Lower leg skin (tissue), 4 donors: Measurements from ENCODE around the gene CLIP2. TPM values are rescaled to one million over a fixed set of nuclear protein-coding genes. Genes with fewer than 3 reads are reported as not detected.
"Not testable (repeated sequence)": the region's sequence is repeated elsewhere in the genome, so short reads cannot be mapped to it uniquely, and the experiment has no call there.

Experiments
- DNase-seq, 2 donors: peaks; one replicate each; pipeline ENCODE4 v3.0.0-alpha.2; 2019; ENCODE audit warnings: low spot score in 2 of 2
- H3K4me3 ChIP-seq: fragments of 200-600 bp; sonication (generic); 2 replicates; pipeline ENCODE4 v1.5.1; 2017; ENCODE audit warnings: mild to moderate bottlenecking, low read depth; ENCODE audit not compliant: poor library complexity, severe bottlenecking
- POLR2A ChIP-seq, 2 donors: fragments of 450-650 bp; IDR thresholded peaks; one replicate each; pipeline ENCODE4 v1.6.1; 2016 to 2017; ENCODE audit warnings: antibody characterized with exemption in 2 of 2, mild to moderate bottlenecking in 1 of 2, moderate library complexity in 1 of 2
- WGBS, 2 donors: methylation state at CpG; one replicate each; pipeline ENCODE4 v1.1.5; 2018; 5-methylcytosine and 5-hydroxymethylcytosine counted together
- intact Hi-C: fragments of 100-400 bp; cut with DNase I; formaldehyde crosslinking; loops from one replicate; pipeline ENCODE4 v1.15.0; 2023; ENCODE audit warnings: low total_unique reads
- total RNA-seq, 4 donors: library from RNA; depleted of rRNA; stranded (reverse); fragments of >200 nt; gene quantifications; one replicate each; pipeline ENCODE4 v1.1.0, GENCODE V29; 2016
- TF ChIP-seq, protein P1 (sequence below), 3 donors: fragments of 450-650 bp; IDR thresholded peaks; one replicate each; pipeline ENCODE4 v1.5.1; 2016; ENCODE audit warnings: antibody characterized with exemption in 3 of 3, mild to moderate bottlenecking in 3 of 3, moderate library complexity in 2 of 3

CLIP2 gene
- total RNA-seq, 4 donors from 2014 or later, result 29.1 to 60.2 (median 52.5) TPM

DNA sequence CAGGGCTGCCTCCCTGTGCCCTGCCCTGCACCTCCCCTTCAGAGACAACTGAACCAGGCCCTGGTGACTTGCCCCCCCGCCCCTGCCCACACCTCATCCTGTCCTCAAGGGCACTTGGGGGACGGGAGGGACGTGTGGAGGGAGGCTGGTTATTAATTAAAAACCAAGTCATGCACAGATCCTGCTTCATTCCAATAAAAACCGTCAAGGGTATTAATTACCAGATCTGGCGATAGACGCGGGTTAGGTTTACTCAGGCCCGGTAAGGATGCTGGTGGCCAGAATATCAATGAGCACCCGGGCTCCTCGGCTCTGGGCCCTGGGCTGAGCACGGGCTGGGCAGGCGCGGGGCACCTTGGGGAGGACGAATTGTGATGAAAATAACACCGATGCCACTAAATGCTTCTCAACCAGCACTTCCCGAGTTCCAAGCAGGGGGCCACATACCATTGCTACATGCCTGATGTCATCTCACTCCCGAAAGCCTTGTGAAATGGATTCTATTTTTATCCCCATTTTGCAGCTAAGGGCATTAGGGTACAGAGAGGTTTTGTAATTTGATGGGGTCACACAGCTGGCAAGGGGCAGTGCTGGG, 140.0 kb downstream of the CLIP2 start:
- WGBS, 2 donors, result 70 to 76% methylated on average over 17 of the region's 17 CpGs
- no peak overlapping the region for H3K4me3 ChIP-seq
- DNase-seq, result no peak
- TF ChIP-seq, protein P1, sequence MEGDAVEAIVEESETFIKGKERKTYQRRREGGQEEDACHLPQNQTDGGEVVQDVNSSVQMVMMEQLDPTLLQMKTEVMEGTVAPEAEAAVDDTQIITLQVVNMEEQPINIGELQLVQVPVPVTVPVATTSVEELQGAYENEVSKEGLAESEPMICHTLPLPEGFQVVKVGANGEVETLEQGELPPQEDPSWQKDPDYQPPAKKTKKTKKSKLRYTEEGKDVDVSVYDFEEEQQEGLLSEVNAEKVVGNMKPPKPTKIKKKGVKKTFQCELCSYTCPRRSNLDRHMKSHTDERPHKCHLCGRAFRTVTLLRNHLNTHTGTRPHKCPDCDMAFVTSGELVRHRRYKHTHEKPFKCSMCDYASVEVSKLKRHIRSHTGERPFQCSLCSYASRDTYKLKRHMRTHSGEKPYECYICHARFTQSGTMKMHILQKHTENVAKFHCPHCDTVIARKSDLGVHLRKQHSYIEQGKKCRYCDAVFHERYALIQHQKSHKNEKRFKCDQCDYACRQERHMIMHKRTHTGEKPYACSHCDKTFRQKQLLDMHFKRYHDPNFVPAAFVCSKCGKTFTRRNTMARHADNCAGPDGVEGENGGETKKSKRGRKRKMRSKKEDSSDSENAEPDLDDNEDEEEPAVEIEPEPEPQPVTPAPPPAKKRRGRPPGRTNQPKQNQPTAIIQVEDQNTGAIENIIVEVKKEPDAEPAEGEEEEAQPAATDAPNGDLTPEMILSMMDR (IDR thresholded peaks at IDR 0.05), result no peak
- no peak for TF ChIP-seq POLR2A (IDR thresholded peaks at IDR 0.05)
- intact Hi-C loops, result no loop called here

DNA sequence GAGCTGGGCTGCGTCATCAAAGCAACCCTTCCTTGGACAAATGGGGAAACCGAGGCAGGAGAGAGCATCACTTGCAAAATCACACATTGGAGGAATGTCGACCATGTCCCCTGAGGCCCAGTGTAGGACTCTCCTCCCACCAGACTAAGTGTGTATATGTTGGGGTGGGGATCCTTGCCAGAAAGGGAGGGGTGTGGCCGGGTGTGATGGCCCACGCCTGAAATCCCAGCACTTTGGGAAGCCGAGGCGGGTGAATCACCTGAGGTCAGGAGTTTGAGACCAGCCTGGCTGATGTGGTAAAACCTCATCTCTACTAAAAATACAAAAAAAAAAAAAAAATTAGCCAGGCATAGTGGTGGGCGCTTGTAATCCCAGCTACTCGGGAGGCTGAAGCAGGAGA, 141.2 kb downstream of the CLIP2 start:
- peak in 1 of 2 donors; percentile 61 for DNase-seq
- H3K4me3 ChIP-seq, intact Hi-C loops: not testable (repeated sequence)
- WGBS, 2 donors, result 47 to 61% methylated on average over 9 of the region's 9 CpGs

DNA sequence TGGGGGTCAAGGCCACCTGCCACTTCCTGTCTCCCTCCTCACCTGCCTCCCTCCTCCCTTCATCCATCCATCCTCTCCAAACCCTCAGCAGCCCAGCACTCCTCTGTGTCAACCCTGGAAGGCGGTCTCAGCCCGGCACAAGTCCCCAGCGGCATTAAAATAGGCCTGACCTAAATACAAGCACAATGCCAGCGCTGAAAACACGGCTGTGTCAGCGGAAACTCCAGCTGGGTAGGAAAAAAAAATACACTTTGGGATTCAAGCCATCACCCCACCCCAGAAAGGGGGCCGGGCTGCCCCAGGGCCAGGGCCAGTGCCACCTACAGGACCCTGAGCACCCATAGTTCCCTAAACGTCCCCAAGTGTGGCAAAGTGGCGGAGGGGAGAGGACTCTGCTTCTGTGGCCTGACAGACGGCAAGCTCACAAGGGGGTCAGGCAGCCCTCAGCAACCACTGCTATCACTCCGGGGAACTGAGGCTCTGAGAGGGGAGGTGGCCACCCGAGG, 141.8 kb downstream of the CLIP2 start:
- DNase-seq, result peak in 1 of 2 donors; percentile 76
- intact Hi-C loops, result no loop called here
- TF ChIP-seq, protein P1 (IDR thresholded peaks at IDR 0.05), result no peak
- TF ChIP-seq POLR2A (IDR thresholded peaks at IDR 0.05), result no peak
- WGBS, 2 donors, result 50 to 53% methylated on average over 12 of the region's 12 CpGs
- no peak overlapping the region for H3K4me3 ChIP-seq

- intact Hi-C loops, H3K4me3 ChIP-seq: not testable (repeated sequence)
- peak in 1 of 2 donors; percentile 31 for DNase-seq
- WGBS, 2 donors, result 79 to 100% methylated on average over 1 of the region's 1 CpG
These were observed 148.0 kb downstream of the CLIP2 start for GRCh38 chr7:74437291-74437571.

- no peak for DNase-seq
- intact Hi-C loops, result no loop called here
- H3K4me3 ChIP-seq, result no peak overlapping the region
- no peak for TF ChIP-seq POLR2A (IDR thresholded peaks at IDR 0.05)
- TF ChIP-seq, protein P1 (IDR thresholded peaks at IDR 0.05), result no peak
- 92 to 97% methylated on average over 2 of the region's 2 CpGs for WGBS, 2 donors
These were observed 149.1 kb downstream of the CLIP2 start for GRCh38 chr7:74438327-74438726.

DNA sequence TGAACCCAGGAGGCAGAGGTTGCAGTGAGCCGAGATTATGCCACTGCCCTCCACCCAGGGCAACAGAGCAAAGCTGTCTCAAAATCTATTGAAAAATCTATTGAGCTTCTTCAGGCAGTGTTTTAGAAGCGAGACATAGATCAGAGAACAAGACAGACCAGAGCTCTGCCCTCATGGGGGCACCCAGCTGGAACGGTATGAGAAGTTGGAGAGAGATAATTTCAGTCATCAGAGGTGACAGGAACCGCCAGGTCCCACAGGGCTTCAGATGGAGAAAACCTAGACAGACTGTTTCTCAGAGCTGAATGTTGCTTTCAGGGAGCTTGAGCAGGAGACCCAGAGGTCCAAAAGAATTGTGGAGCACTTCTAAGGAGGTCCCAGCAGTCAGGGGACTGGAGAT, 150.3 kb downstream of the CLIP2 start:
- no peak for TF ChIP-seq POLR2A (IDR thresholded peaks at IDR 0.05)
- TF ChIP-seq, protein P1 (IDR thresholded peaks at IDR 0.05), result no peak

GRCh38 chr7:74440143-74440542, 150.9 kb downstream of the CLIP2 start:
- H3K4me3 ChIP-seq, DNase-seq: not testable (repeated sequence)
- 95 to 97% methylated on average over 3 of the region's 3 CpGs for WGBS, 2 donors
- intact Hi-C loops, result loop anchor here (10.0 kb wide), 1 partner anchor 115 kb away; no protein-coding TSS in a partner anchor

More for the DNA sequence above, 150.3 kb downstream of the CLIP2 start:
- no peak overlapping the region for H3K4me3 ChIP-seq
- 93 to 96% methylated on average over 4 of the region's 4 CpGs for WGBS, 2 donors
- intact Hi-C loops, result no loop called here
- DNase-seq, result no peak
